Gastroesophageal sphincter (tissue), 4 donors: ENCODE measurements around the gene P4HA3. TPM values are rescaled to one million over a fixed set of nuclear protein-coding genes. Genes with fewer than 3 reads are reported as not detected.
A peak's percentile ranks its signal among the peaks of the same experiment; 100 is the strongest.

ENCODE experiments used
- ATAC-seq: fragments of 150-250 bp; one replicate; pipeline ENCODE4 v1.9.1; 2016; ENCODE audit warnings: mild to moderate bottlenecking, moderate library complexity
- H3K27ac ChIP-seq, 4 donors: fragments of 200-600 bp; sonication (generic) in 3 of 4; 1 replicate in 3 of 4; 2 replicates in 1 of 4; pipeline ENCODE4 v1.5.1; 2016 to 2019
- H3K27me3 ChIP-seq: fragments of 200-600 bp; sonication (generic); one replicate; pipeline ENCODE4 v1.5.1; 2019
- H3K36me3 ChIP-seq, 2 donors: fragments of 200-600 bp; sonication (generic); one replicate each; pipeline ENCODE4 v1.5.1; 2019; ENCODE audit warnings: control low read depth in 1 of 2
- H3K4me1 ChIP-seq, 3 donors: fragments of 200-600 bp; sonication (generic); 1 replicate in 2 of 3; 2 replicates in 1 of 3; pipeline ENCODE4 v1.5.1; 2016 to 2019; ENCODE audit warnings: control low read depth in 2 of 3
- H3K4me3 ChIP-seq, 2 donors: fragments of 200-600 bp; sonication (generic); one replicate each; pipeline ENCODE4 v1.5.1; 2019; ENCODE audit warnings: mild to moderate bottlenecking in 1 of 2, moderate library complexity in 1 of 2
- H3K9me3 ChIP-seq, 3 donors: fragments of 200-600 bp; sonication (generic); one replicate each; pipeline ENCODE4 v1.5.1; 2017 to 2019; ENCODE audit warnings: control low read depth in 2 of 3
- EP300 ChIP-seq: sonication (generic); formaldehyde crosslinking; IDR thresholded peaks from one replicate; pipeline ENCODE4 v1.6.1; 2017; ENCODE audit warnings: antibody characterized with exemption, mild to moderate bottlenecking
- POLR2A ChIP-seq, 2 donors: fragments of 450-650 bp; IDR thresholded peaks; one replicate each; pipeline ENCODE4 v1.6.1; 2017; ENCODE audit warnings: antibody characterized with exemption in 2 of 2, mild to moderate bottlenecking in 2 of 2, moderate library complexity in 1 of 2
- POLR2AphosphoS5 ChIP-seq: sonication (generic); formaldehyde crosslinking; IDR thresholded peaks from one replicate; pipeline ENCODE4 v1.6.1; 2017; ENCODE audit warnings: antibody characterized with exemption
- WGBS, 2 donors: methylation state at CpG; one replicate each; pipeline ENCODE4 v1.1.5; 2018; ENCODE audit warnings: low coverage in 1 of 2; 5-methylcytosine and 5-hydroxymethylcytosine counted together
- total RNA-seq, 4 donors: library from RNA; depleted of rRNA; stranded (reverse); fragments of >200 nt; gene quantifications; one replicate each; pipeline ENCODE4 v1.1.0, GENCODE V29; 2016
- TF ChIP-seq, protein P1 (sequence below), 4 experiments: fragments of 200-600 bp in 2 of 4; fragments of 450-650 bp in 2 of 4; sonication (generic) in 1 of 4; IDR thresholded peaks; one replicate each; pipeline ENCODE4 v1.5.1; 2017 to 2019; ENCODE audit warnings: antibody characterized with exemption in 4 of 4, mild to moderate bottlenecking in 2 of 4, moderate library complexity in 2 of 4

Gene P4HA3
- total RNA-seq, 4 donors from 2014 or later: 0.69 to 2.9 (median 0.94) TPM; not detected in 1

DNA sequence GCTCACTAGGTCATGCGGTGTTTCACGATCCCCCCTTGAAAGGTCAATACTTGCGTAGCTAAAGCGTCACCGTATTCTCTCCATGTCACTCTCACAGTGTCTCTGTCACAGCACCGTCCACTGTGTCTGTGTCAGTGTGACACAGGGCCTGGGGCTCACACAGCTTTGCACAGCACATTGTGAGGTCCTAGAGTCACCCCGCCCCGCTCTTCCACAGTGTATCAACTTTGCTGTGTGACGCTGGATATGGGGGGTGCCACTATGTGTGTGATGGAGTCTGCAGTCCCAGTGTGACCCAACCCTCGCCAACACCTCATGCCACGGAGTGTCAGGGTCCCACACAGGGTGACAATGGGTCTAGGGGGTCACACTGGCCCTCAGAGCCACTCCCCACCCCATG, 583 bp downstream of the P4HA3 start:
- peak; percentile 24 for ATAC-seq
- 69 to 92% methylated on average over 6 of the region's 11 CpGs for WGBS, 2 donors
- TF ChIP-seq, protein P1, sequence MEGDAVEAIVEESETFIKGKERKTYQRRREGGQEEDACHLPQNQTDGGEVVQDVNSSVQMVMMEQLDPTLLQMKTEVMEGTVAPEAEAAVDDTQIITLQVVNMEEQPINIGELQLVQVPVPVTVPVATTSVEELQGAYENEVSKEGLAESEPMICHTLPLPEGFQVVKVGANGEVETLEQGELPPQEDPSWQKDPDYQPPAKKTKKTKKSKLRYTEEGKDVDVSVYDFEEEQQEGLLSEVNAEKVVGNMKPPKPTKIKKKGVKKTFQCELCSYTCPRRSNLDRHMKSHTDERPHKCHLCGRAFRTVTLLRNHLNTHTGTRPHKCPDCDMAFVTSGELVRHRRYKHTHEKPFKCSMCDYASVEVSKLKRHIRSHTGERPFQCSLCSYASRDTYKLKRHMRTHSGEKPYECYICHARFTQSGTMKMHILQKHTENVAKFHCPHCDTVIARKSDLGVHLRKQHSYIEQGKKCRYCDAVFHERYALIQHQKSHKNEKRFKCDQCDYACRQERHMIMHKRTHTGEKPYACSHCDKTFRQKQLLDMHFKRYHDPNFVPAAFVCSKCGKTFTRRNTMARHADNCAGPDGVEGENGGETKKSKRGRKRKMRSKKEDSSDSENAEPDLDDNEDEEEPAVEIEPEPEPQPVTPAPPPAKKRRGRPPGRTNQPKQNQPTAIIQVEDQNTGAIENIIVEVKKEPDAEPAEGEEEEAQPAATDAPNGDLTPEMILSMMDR (IDR thresholded peaks at IDR 0.05): no peak
- TF ChIP-seq POLR2AphosphoS5 (no peak), POLR2A (IDR thresholded peaks at IDR 0.05) (no peak), EP300 (no peak)
- no peak overlapping the region for H3K27ac ChIP-seq
- peaks cover 0 to 6% (median 0%) of the 10 kb centered on the region in 3 donors for H3K9me3 ChIP-seq
- H3K27me3 ChIP-seq: peaks cover 15% of the 10 kb centered on the region
- H3K4me1 ChIP-seq: peaks cover 0 to 12% (median 0%) of the 10 kb centered on the region in 3 donors
- H3K4me3 ChIP-seq: peak overlapping the region in 1 of 2 donors; percentile 60
- H3K36me3 ChIP-seq: no peaks in the 10 kb centered on the region

GRCh38 chr11:74307434-74307833, 4.0 kb downstream of the P4HA3 start:
- no peak for ATAC-seq
- Histone ChIP-seq H3K9me3 (no peaks in the 10 kb centered on the region), H3K4me3 (no peak overlapping the region), H3K36me3 (no peaks in the 10 kb centered on the region), H3K27ac (no peak overlapping the region), H3K27me3 (peaks cover 19% of the 10 kb centered on the region), H3K4me1 (peaks cover 0 to 12% (median 0%) of the 10 kb centered on the region in 3 donors)
- TF ChIP-seq EP300 (no peak), POLR2A (IDR thresholded peaks at IDR 0.05) (no peak), POLR2AphosphoS5 (no peak)
- TF ChIP-seq, protein P1 (IDR thresholded peaks at IDR 0.05): no peak
- 7 to 30% methylated on average over 1 of the region's 1 CpG for WGBS, 2 donors

- WGBS, 2 donors: 65 to 70% methylated on average over 8 of the region's 8 CpGs
- Histone ChIP-seq H3K4me1 (peaks cover 0 to 9% (median 0%) of the 10 kb centered on the region in 3 donors), H3K27ac (no peak overlapping the region)
These were observed 4.8 kb downstream of the P4HA3 start for GRCh38 chr11:74306435-74307175.

GRCh38 chr11:74299015-74299414, 12.4 kb downstream of the P4HA3 start:
- H3K4me3 ChIP-seq: no peak overlapping the region
- no peak for ATAC-seq
- no peaks in the 10 kb centered on the region for H3K9me3 ChIP-seq
- H3K27ac ChIP-seq: no peak overlapping the region
- H3K36me3 ChIP-seq: no peaks in the 10 kb centered on the region
- 59 to 81% methylated on average over 3 of the region's 3 CpGs for WGBS, 2 donors
- peaks cover 4% of the 10 kb centered on the region for H3K27me3 ChIP-seq
- H3K4me1 ChIP-seq: no peaks in the 10 kb centered on the region
- TF ChIP-seq POLR2A (IDR thresholded peaks at IDR 0.05) (no peak), POLR2AphosphoS5 (no peak), EP300 (no peak)
- TF ChIP-seq, protein P1 (IDR thresholded peaks at IDR 0.05): no peak

More at GRCh38 chr11:74306435-74307175, 4.8 kb downstream of the P4HA3 start:
- Histone ChIP-seq H3K9me3 (no peaks in the 10 kb centered on the region), H3K4me3 (no peak overlapping the region), H3K27me3 (peaks cover 16% of the 10 kb centered on the region), H3K36me3 (no peaks in the 10 kb centered on the region)
- ATAC-seq: no peak
- TF ChIP-seq POLR2AphosphoS5 (no peak), POLR2A (IDR thresholded peaks at IDR 0.05) (no peak), EP300 (no peak)
- TF ChIP-seq, protein P1 (IDR thresholded peaks at IDR 0.05): no peak

- WGBS, 2 donors: 78 to 100% methylated on average over 1 of the region's 1 CpG
- no peaks in the 10 kb centered on the region for H3K36me3 ChIP-seq
- H3K9me3 ChIP-seq: no peaks in the 10 kb centered on the region
- ATAC-seq: no peak
- H3K4me3 ChIP-seq: no peak overlapping the region
- no peaks in the 10 kb centered on the region for H3K27me3 ChIP-seq
- TF ChIP-seq, protein P1 (IDR thresholded peaks at IDR 0.05): no peak
- TF ChIP-seq EP300 (no peak), POLR2AphosphoS5 (no peak), POLR2A (IDR thresholded peaks at IDR 0.05) (no peak)
- H3K4me1 ChIP-seq: no peaks in the 10 kb centered on the region
- no peak overlapping the region for H3K27ac ChIP-seq
These were observed 14.0 kb downstream of the P4HA3 start for GRCh38 chr11:74297484-74297883.
